ENCODE results near the gene NRP2.

GRCh38 chr2:205730191-205730590 is 47.9 kb downstream of the NRP2 start:
- TF ChIP-seq CTCF (IDR thresholded peaks at IDR 0.05) (no peak), POLR2A (IDR thresholded peaks at IDR 0.05) (no peak)
